GM12878 (cell line): Measurements from ENCODE around the gene PRM1. TPM values are rescaled to one million over a fixed set of nuclear protein-coding genes. Genes with fewer than 3 reads are reported as not detected.

ENCODE experiments used
- ATAC-seq: fragments of 200-7000 bp; cut with Tn5 transposase; 3 replicates; pipeline ENCODE4 v1.9.1; 2020; ENCODE audit warnings: mild to moderate bottlenecking, moderate library complexity
- BruUV-seq: library from RNA; stranded (reverse); fragments of 400-500 nt; replicated peaks from 2 replicates; lab custom pipeline; 2021; lab: Mats Ljungman, UMichigan
- CTCF ChIA-PET: fragments of 300-600 bp; sonication (Branson Sonifier 250); formaldehyde crosslinking; extraction: SDS; loops from one replicate; lab custom pipeline; 2021; ENCODE audit warnings: inconsistent platforms; lab: Yijun Ruan, JAX
- POLR2A ChIA-PET: fragments of 350-600 bp; formaldehyde crosslinking; extraction: SDS; loops from one replicate; lab custom pipeline; 2021; ENCODE audit warnings: inconsistent platforms; lab: Charles Lee
- RAD21 ChIA-PET: fragments of 300-600 bp; sonication (Branson Sonifier 250); formaldehyde crosslinking; loops from one replicate; lab custom pipeline; 2023; ENCODE audit warnings: antibody characterized with exemption; ENCODE audit not compliant: unreplicated experiment; lab: Charles Lee
- SMC1A ChIA-PET: fragments of 300-600 bp; sonication (Branson Sonifier 250); formaldehyde crosslinking; loops from one replicate; lab custom pipeline; 2023; ENCODE audit not compliant: unreplicated experiment, uncharacterized antibody; lab: Charles Lee
- DNase-seq: peaks from one replicate; pipeline ENCODE4 v3.0.0-alpha.2; 2011; ENCODE audit warnings: low read depth, low spot score
- FAIRE-seq: peaks from 3 replicates; lab custom pipeline; 2011; peaks lifted over from hg19 to GRCh38; lab: Jason Lieb, UNC
- H2AFZ ChIP-seq: 2 replicates; pipeline ENCODE4 v1.6.0; 2011; ENCODE audit warnings: low read depth, low read length, control low read depth; ENCODE audit not compliant: control insufficient read depth
- H3K27ac ChIP-seq: 2 replicates; pipeline ENCODE4 v1.5.1; 2011; ENCODE audit warnings: control low read depth; ENCODE audit not compliant: control insufficient read depth, insufficient read depth
- H3K27me3 ChIP-seq, 2 experiments: replicated peaks in 1 of 2; 2 replicates each; pipeline versions ENCODE4 v1.6.0 to v1.6.1; 2011; ENCODE audit warnings: low read length in 1 of 2; ENCODE audit not compliant: control insufficient read depth in 2 of 2, insufficient read depth in 2 of 2
- H3K36me3 ChIP-seq, 2 experiments: 2 replicates each; pipeline ENCODE4 v1.5.1; 2011; ENCODE audit warnings: low read length in 1 of 2; ENCODE audit not compliant: control insufficient read depth in 2 of 2, insufficient read depth in 2 of 2
- H3K4me1 ChIP-seq: 2 replicates; pipeline ENCODE4 v1.6.1; 2011; ENCODE audit warnings: mild to moderate bottlenecking, low read length, moderate library complexity, mixed read lengths; ENCODE audit not compliant: control insufficient read depth, insufficient read depth
- H3K4me2 ChIP-seq: 2 replicates; pipeline ENCODE4 v1.6.0; 2011; ENCODE audit warnings: control low read depth; ENCODE audit not compliant: control insufficient read depth, insufficient read depth
- H3K4me3 ChIP-seq: fragments of 200-600 bp; sonication (generic); 2 replicates; pipeline ENCODE4 v1.5.1; 2016
- H3K79me2 ChIP-seq: 2 replicates; pipeline ENCODE4 v1.6.0; 2011; ENCODE audit warnings: low read length; ENCODE audit not compliant: control insufficient read depth, insufficient read depth
- H3K9ac ChIP-seq: 2 replicates; pipeline ENCODE4 v1.8.0; 2011; ENCODE audit warnings: low read length, control low read depth, mixed read lengths; ENCODE audit not compliant: control insufficient read depth, insufficient read depth
- H3K9me3 ChIP-seq: replicated peaks from 3 replicates; pipeline ENCODE4 v1.5.1; 2011; ENCODE audit warnings: mild to moderate bottlenecking, low read length; ENCODE audit not compliant: control insufficient read depth, insufficient read depth
- H4K20me1 ChIP-seq: 2 replicates; pipeline ENCODE4 v1.6.0; 2011; ENCODE audit not compliant: control insufficient read depth, insufficient read depth
- CBFB ChIP-seq: IDR thresholded peaks from 2 replicates; pipeline ENCODE4 v1.6.1; 2016; ENCODE audit warnings: antibody characterized with exemption, low read depth
- DPF2 ChIP-seq: fragments of 450-650 bp; IDR thresholded peaks from 2 replicates; pipeline ENCODE4 v1.6.1; 2017; ENCODE audit warnings: mild to moderate bottlenecking
- EZH2 ChIP-seq: IDR thresholded peaks from 2 replicates; pipeline ENCODE4 v1.6.1; 2012; ENCODE audit warnings: low read depth, mild to moderate bottlenecking, control low read depth, inconsistent platforms, low read length, borderline replicate concordance; ENCODE audit not compliant: control insufficient read depth
- GATAD2B ChIP-seq: fragments of 450-650 bp; conservative IDR thresholded peaks from 2 replicates; pipeline ENCODE4 v1.6.1; 2017; ENCODE audit warnings: low read depth, mild to moderate bottlenecking, moderate library complexity
- LARP7 ChIP-seq: fragments of 450-650 bp; IDR thresholded peaks from 2 replicates; pipeline ENCODE4 v1.6.1; 2017; ENCODE audit warnings: mild to moderate bottlenecking
- NBN ChIP-seq: fragments of 450-650 bp; IDR thresholded peaks from 2 replicates; pipeline ENCODE4 v1.6.1; 2016
- SRF ChIP-seq, 2 experiments: IDR thresholded peaks; 2 replicates each; pipeline ENCODE4 v1.6.1; 2011; ENCODE audit warnings: low read depth in 2 of 2, low read length in 2 of 2, mild to moderate bottlenecking in 1 of 2, moderate library complexity in 1 of 2
- TARDBP ChIP-seq: IDR thresholded peaks from 2 replicates; pipeline ENCODE4 v1.6.1; 2016; ENCODE audit warnings: borderline replicate concordance
- YY1 ChIP-seq: IDR thresholded peaks from 2 replicates; pipeline ENCODE4 v1.6.1; 2011; ENCODE audit warnings: low read depth, mild to moderate bottlenecking, low read length
- ZNF274 ChIP-seq: IDR thresholded peaks from one replicate; pipeline ENCODE4 v1.8.0; 2011; ENCODE audit not compliant: insufficient read length, insufficient read depth
- ZNF592 ChIP-seq: fragments of 450-650 bp; IDR thresholded peaks from 2 replicates; pipeline ENCODE4 v1.6.1; 2017; ENCODE audit warnings: mild to moderate bottlenecking, moderate library complexity
- WGBS: methylation state at CpG from one replicate; pipeline ENCODE4 v1.1.6; 2016; ENCODE audit warnings: low lambda C conversion rate; ENCODE audit not compliant: insufficient replicate concordance, insufficient coverage; ENCODE audit errors: missing lambda C conversion rate; 5-methylcytosine and 5-hydroxymethylcytosine counted together
- in situ Hi-C: fragments of 300-500 bp; cut with MboI; formaldehyde crosslinking; loops from 9 replicates; pipeline ENCODE4 v1.14.3; 2018; ENCODE audit warnings: mixed read lengths
- intact Hi-C: fragments of 100-400 bp; cut with micrococcal nuclease; formaldehyde crosslinking; loops from one replicate; pipeline ENCODE4 v1.14.2; 2022; ENCODE audit not compliant: unreplicated experiment
- polyA plus RNA-seq, 11 experiments: library from polyadenylated mRNA; depleted of rRNA in 4 of 11; unstranded in 6 of 11; stranded (reverse) in 5 of 11; fragments of >200 nt; fragmentation: Nextera tagmentation in 4 of 11; fragmentation: Illumina TruSeq in 1 of 11; extraction: Ambion mirVana in 4 of 11; extraction: Trizol in 1 of 11; gene quantifications; 1 replicate in 1 of 11; 2 replicates in 10 of 11; pipeline versions ENCODE4 v1.2.1 to v1.2.3, GENCODE V29; 2011 to 2016; ENCODE audit warnings: inconsistent platforms in 2 of 11, missing spikeins in 2 of 11, low read depth in 1 of 11
- total RNA-seq, 4 experiments: library from RNA; depleted of rRNA in 3 of 4; stranded (reverse); fragments of >200 nt in 3 of 4; fragmentation: Illumina TruSeq in 1 of 4; extraction: Trizol in 1 of 4; gene quantifications; 2 replicates each; pipeline versions ENCODE4 v1.2.1 to v1.2.3, GENCODE V29; 2013 to 2021

Gene PRM1
- total and polyA plus RNA-seq, 10 of the 15 experiments (the other 5 are each of a cell fraction or from before 2014, with no cell fraction given), result 0.20 TPM; not detected in 9

- no peak for TF ChIP-seq ZNF592
- no peak for TF ChIP-seq NBN
- no peak for TF ChIP-seq YY1
- TF ChIP-seq EZH2, result no peak
- no peak for TF ChIP-seq LARP7
- TF ChIP-seq SRF (IDR thresholded peaks at IDR 0.05; ENCODE audit: low read depth in 2 of 2, low read length in 2 of 2), result no peak
- no peak for TF ChIP-seq GATAD2B
Measured at GRCh38 chr16:11330526-11331237, 49.6 kb upstream of the PRM1 start (continued).

GRCh38 chr16:11329891-11330290 lies 48.8 kb upstream of the PRM1 start:
- peaks cover 1% of the 10 kb centered on the region; the same call in 2 of the 3 replicates for H3K9me3 ChIP-seq
- CTCF ChIA-PET, result interaction anchor here (0.9 to 5.4 kb wide), 6 partner anchors 19 to 366 kb away, joined by 3 to 40 read pairs (median 4); no protein-coding TSS in a partner anchor
- H3K9ac ChIP-seq, result no peak overlapping the region
- no TSS peak for BruUV-seq
- H3K36me3 ChIP-seq, result no peaks in the 10 kb centered on the region
- peaks cover 47% of the 10 kb centered on the region for H3K4me1 ChIP-seq
- RAD21 ChIA-PET, result interaction anchor here (0.6 to 7.0 kb wide), 8 partner anchors 19 to 74 kb away, joined by 3 to 89 read pairs (median 5); partner anchors contain the start of gene SOCS1
- H3K4me3 ChIP-seq, result no peak overlapping the region
- peak overlapping the region; percentile 89 for H3K27ac ChIP-seq
- no peak overlapping the region for H2AFZ ChIP-seq
- no peak for FAIRE-seq
- POLR2A ChIA-PET, result interaction anchor here (0.7 to 3.3 kb wide), 5 partner anchors 17 to 61 kb away, joined by 3 to 16 read pairs (median 6); partner anchors contain the start of gene TNP2
- 15% methylated on average over 3 of the region's 3 CpGs for WGBS
- ATAC-seq, result no peak
- SMC1A ChIA-PET, result interaction anchor here (0.7 to 3.7 kb wide), 8 partner anchors 17 to 66 kb away, joined by 3 to 40 read pairs (median 4); no protein-coding TSS in a partner anchor
- no peaks in the 10 kb centered on the region for H3K27me3 ChIP-seq
- H4K20me1 ChIP-seq, result no peaks in the 10 kb centered on the region
- H3K4me2 ChIP-seq, result no peak overlapping the region
- H3K79me2 ChIP-seq, result no peaks in the 10 kb centered on the region; the same call in 1 of the 2 replicates
- intact Hi-C loops, result no loop called here
- in situ Hi-C loops, result no loop called here
- DNase-seq, result no peak
- no peak for TF ChIP-seq TARDBP
- TF ChIP-seq DPF2, result no peak
- TF ChIP-seq CBFB, result no peak
- no peak for TF ChIP-seq ZNF274
